ENCODE data around the gene KRTAP9-4.

DNA sequence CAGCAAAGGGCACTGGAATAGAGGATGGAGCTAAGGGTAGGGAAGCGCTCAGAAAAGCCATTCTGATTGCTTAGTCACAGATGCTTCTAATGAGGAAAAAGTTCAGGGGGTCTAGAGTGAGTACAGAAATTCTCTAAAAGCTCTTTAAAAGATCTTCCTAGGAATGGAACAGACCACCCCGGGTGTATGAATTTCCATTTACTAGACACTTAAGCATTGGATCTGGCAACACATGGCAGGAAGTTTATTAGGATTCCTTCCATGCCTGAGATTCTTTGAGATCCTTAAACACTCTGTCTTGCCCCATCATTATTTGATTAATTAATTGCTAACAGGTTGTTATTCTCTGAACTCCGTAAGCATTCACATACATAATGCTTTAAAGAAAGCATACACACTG is 34.6 kb downstream of the KRTAP9-4 start:
- no peak for TF ChIP-seq POLR2A (IDR thresholded peaks at IDR 0.05)
- TF ChIP-seq, protein P1, sequence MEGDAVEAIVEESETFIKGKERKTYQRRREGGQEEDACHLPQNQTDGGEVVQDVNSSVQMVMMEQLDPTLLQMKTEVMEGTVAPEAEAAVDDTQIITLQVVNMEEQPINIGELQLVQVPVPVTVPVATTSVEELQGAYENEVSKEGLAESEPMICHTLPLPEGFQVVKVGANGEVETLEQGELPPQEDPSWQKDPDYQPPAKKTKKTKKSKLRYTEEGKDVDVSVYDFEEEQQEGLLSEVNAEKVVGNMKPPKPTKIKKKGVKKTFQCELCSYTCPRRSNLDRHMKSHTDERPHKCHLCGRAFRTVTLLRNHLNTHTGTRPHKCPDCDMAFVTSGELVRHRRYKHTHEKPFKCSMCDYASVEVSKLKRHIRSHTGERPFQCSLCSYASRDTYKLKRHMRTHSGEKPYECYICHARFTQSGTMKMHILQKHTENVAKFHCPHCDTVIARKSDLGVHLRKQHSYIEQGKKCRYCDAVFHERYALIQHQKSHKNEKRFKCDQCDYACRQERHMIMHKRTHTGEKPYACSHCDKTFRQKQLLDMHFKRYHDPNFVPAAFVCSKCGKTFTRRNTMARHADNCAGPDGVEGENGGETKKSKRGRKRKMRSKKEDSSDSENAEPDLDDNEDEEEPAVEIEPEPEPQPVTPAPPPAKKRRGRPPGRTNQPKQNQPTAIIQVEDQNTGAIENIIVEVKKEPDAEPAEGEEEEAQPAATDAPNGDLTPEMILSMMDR (IDR thresholded peaks at IDR 0.05), result no peak

All from heart left ventricle (tissue), 13 donors.